Measurements from ENCODE around the gene LYRM7. TPM values are rescaled to one million over a fixed set of nuclear protein-coding genes. Genes with fewer than 3 reads are reported as not detected.

The LYRM7 gene
- total RNA-seq, 1 donor from 2014 or later, result 20.3 TPM

- H3K9me3 Mint-ChIP-seq, result peaks cover 3% of the 10 kb centered on the region
- H3K27me3 Mint-ChIP-seq (ENCODE audit: low read depth), result no peaks in the 10 kb centered on the region
- H3K4me3 Mint-ChIP-seq (ENCODE audit: low read depth), result no peak overlapping the region
- peaks cover 54% of the 10 kb centered on the region for H3K4me1 Mint-ChIP-seq (ENCODE audit: low read depth)
- H3K36me3 Mint-ChIP-seq (ENCODE audit: low read depth), result peaks cover 8% of the 10 kb centered on the region
- intact Hi-C loops (cut with micrococcal nuclease), result loop anchor here (2.0 kb wide), 1 partner anchor 51 kb away; no protein-coding TSS in a partner anchor
- no peak overlapping the region for H3K27ac Mint-ChIP-seq
- DNase-seq (ENCODE audit: low spot score), result no peak
These were observed 40.9 kb downstream of the LYRM7 start for GRCh38 chr5:131211669-131212068.

GRCh38 chr5:131212471-131213021 lies 41.8 kb downstream of the LYRM7 start:
- intact Hi-C loops (cut with micrococcal nuclease), result no loop called here
- no peaks in the 10 kb centered on the region for H3K27me3 Mint-ChIP-seq (ENCODE audit: low read depth)
- peaks cover 3% of the 10 kb centered on the region for H3K9me3 Mint-ChIP-seq
- peak overlapping the region; percentile 75 for H3K27ac Mint-ChIP-seq
- H3K4me3 Mint-ChIP-seq (ENCODE audit: low read depth), result no peak overlapping the region
- no peak for DNase-seq (ENCODE audit: low spot score)
- H3K36me3 Mint-ChIP-seq (ENCODE audit: low read depth), result peaks cover 12% of the 10 kb centered on the region
- H3K4me1 Mint-ChIP-seq (ENCODE audit: low read depth), result peaks cover 49% of the 10 kb centered on the region

- Mint-ChIP-seq H3K9me3 (peaks cover 3% of the 10 kb centered on the region), H3K4me1 (ENCODE audit: low read depth) (peaks cover 47% of the 10 kb centered on the region), H3K4me3 (ENCODE audit: low read depth) (no peak overlapping the region), H3K27me3 (ENCODE audit: low read depth) (no peaks in the 10 kb centered on the region), H3K36me3 (ENCODE audit: low read depth) (peaks cover 12% of the 10 kb centered on the region), H3K27ac (no peak overlapping the region)
- no peak for DNase-seq (ENCODE audit: low spot score)
- intact Hi-C loops (cut with micrococcal nuclease), result no loop called here
These were observed 44.0 kb downstream of the LYRM7 start for GRCh38 chr5:131214609-131215227.

GRCh38 chr5:131217791-131218190 lies 47.0 kb downstream of the LYRM7 start:
- no peak overlapping the region for H3K4me3 Mint-ChIP-seq (ENCODE audit: low read depth)
- no peaks in the 10 kb centered on the region for H3K27me3 Mint-ChIP-seq (ENCODE audit: low read depth)
- peaks cover 11% of the 10 kb centered on the region for H3K36me3 Mint-ChIP-seq (ENCODE audit: low read depth)
- intact Hi-C loops (cut with micrococcal nuclease), result no loop called here
- DNase-seq (ENCODE audit: low spot score), result no peak
- H3K9me3 Mint-ChIP-seq, result no peaks in the 10 kb centered on the region
- H3K4me1 Mint-ChIP-seq (ENCODE audit: low read depth), result peaks cover 29% of the 10 kb centered on the region
- no peak overlapping the region for H3K27ac Mint-ChIP-seq

- peaks cover 11% of the 10 kb centered on the region for H3K36me3 Mint-ChIP-seq (ENCODE audit: low read depth)
- no peak overlapping the region for H3K4me3 Mint-ChIP-seq (ENCODE audit: low read depth)
- no peak for DNase-seq (ENCODE audit: low spot score)
- intact Hi-C loops (cut with micrococcal nuclease), result no loop called here
- no peak overlapping the region for H3K27ac Mint-ChIP-seq
- H3K9me3 Mint-ChIP-seq, result no peaks in the 10 kb centered on the region
- peaks cover 33% of the 10 kb centered on the region for H3K4me1 Mint-ChIP-seq (ENCODE audit: low read depth)
- no peaks in the 10 kb centered on the region for H3K27me3 Mint-ChIP-seq (ENCODE audit: low read depth)
These were observed 47.6 kb downstream of the LYRM7 start for GRCh38 chr5:131218392-131218791.

GRCh38 chr5:131220566-131220965 lies 49.8 kb downstream of the LYRM7 start:
- H3K27me3 Mint-ChIP-seq (ENCODE audit: low read depth), result no peaks in the 10 kb centered on the region
- no peak overlapping the region for H3K4me3 Mint-ChIP-seq (ENCODE audit: low read depth)
- no peaks in the 10 kb centered on the region for H3K9me3 Mint-ChIP-seq
- peaks cover 8% of the 10 kb centered on the region for H3K36me3 Mint-ChIP-seq (ENCODE audit: low read depth)
- no peak overlapping the region for H3K27ac Mint-ChIP-seq
- no peak for DNase-seq (ENCODE audit: low spot score)
- intact Hi-C loops (cut with micrococcal nuclease), result no loop called here
- peaks cover 20% of the 10 kb centered on the region for H3K4me1 Mint-ChIP-seq (ENCODE audit: low read depth)

- intact Hi-C loops (cut with micrococcal nuclease), result no loop called here
- H3K36me3 Mint-ChIP-seq (ENCODE audit: low read depth), result peaks cover 8% of the 10 kb centered on the region
These were observed 50.4 kb downstream of the LYRM7 start for GRCh38 chr5:131221008-131221703.

GRCh38 chr5:131221888-131222287 lies 51.1 kb downstream of the LYRM7 start:
- no peak for DNase-seq (ENCODE audit: low spot score)
- intact Hi-C loops (cut with micrococcal nuclease), result no loop called here
- Mint-ChIP-seq H3K36me3 (ENCODE audit: low read depth) (peaks cover 8% of the 10 kb centered on the region), H3K4me3 (ENCODE audit: low read depth) (no peak overlapping the region), H3K27me3 (ENCODE audit: low read depth) (no peaks in the 10 kb centered on the region), H3K27ac (no peak overlapping the region), H3K4me1 (ENCODE audit: low read depth) (peaks cover 20% of the 10 kb centered on the region), H3K9me3 (no peaks in the 10 kb centered on the region)

More at GRCh38 chr5:131221008-131221703, 50.4 kb downstream of the LYRM7 start:
- Mint-ChIP-seq H3K27ac (no peak overlapping the region), H3K4me1 (ENCODE audit: low read depth) (peaks cover 20% of the 10 kb centered on the region), H3K4me3 (ENCODE audit: low read depth) (no peak overlapping the region), H3K27me3 (ENCODE audit: low read depth) (no peaks in the 10 kb centered on the region), H3K9me3 (no peaks in the 10 kb centered on the region)
- no peak for DNase-seq (ENCODE audit: low spot score)

GRCh38 chr5:131222731-131223130 lies 52.0 kb downstream of the LYRM7 start:
- Mint-ChIP-seq H3K9me3 (no peaks in the 10 kb centered on the region), H3K36me3 (ENCODE audit: low read depth) (peaks cover 5% of the 10 kb centered on the region), H3K27ac (no peak overlapping the region), H3K27me3 (ENCODE audit: low read depth) (no peaks in the 10 kb centered on the region), H3K4me1 (ENCODE audit: low read depth) (peaks cover 17% of the 10 kb centered on the region), H3K4me3 (ENCODE audit: low read depth) (no peak overlapping the region)
- intact Hi-C loops (cut with micrococcal nuclease), result no loop called here
- DNase-seq (ENCODE audit: low spot score), result no peak

GRCh38 chr5:131223751-131224386 lies 53.1 kb downstream of the LYRM7 start:
- DNase-seq (ENCODE audit: low spot score), result no peak
- Mint-ChIP-seq H3K36me3 (ENCODE audit: low read depth) (peaks cover 5% of the 10 kb centered on the region), H3K4me1 (ENCODE audit: low read depth) (peaks cover 16% of the 10 kb centered on the region), H3K9me3 (no peaks in the 10 kb centered on the region), H3K27ac (no peak overlapping the region), H3K27me3 (ENCODE audit: low read depth) (no peaks in the 10 kb centered on the region), H3K4me3 (ENCODE audit: low read depth) (no peak overlapping the region)
- intact Hi-C loops (cut with micrococcal nuclease), result loop anchor here (2.0 kb wide), 1 partner anchor 27 kb away; no protein-coding TSS in a partner anchor

GRCh38 chr5:131224387-131225201 lies 53.9 kb downstream of the LYRM7 start:
- H3K27ac Mint-ChIP-seq, result no peak overlapping the region
- no peaks in the 10 kb centered on the region for H3K9me3 Mint-ChIP-seq
- no peaks in the 10 kb centered on the region for H3K27me3 Mint-ChIP-seq (ENCODE audit: low read depth)
- DNase-seq (ENCODE audit: low spot score), result no peak
- H3K4me3 Mint-ChIP-seq (ENCODE audit: low read depth), result no peak overlapping the region
- H3K36me3 Mint-ChIP-seq (ENCODE audit: low read depth), result peaks cover 5% of the 10 kb centered on the region
- peaks cover 13% of the 10 kb centered on the region for H3K4me1 Mint-ChIP-seq (ENCODE audit: low read depth)
- intact Hi-C loops (cut with micrococcal nuclease), result loop anchor here (2.0 kb wide), 1 partner anchor 26 kb away; no protein-coding TSS in a partner anchor

GRCh38 chr5:131225282-131225974 lies 54.7 kb downstream of the LYRM7 start:
- intact Hi-C loops (cut with micrococcal nuclease), result loop anchor here (2.0 kb wide), 1 partner anchor 25 kb away; no protein-coding TSS in a partner anchor
- Mint-ChIP-seq H3K4me1 (ENCODE audit: low read depth) (peaks cover 14% of the 10 kb centered on the region), H3K4me3 (ENCODE audit: low read depth) (no peak overlapping the region), H3K9me3 (no peaks in the 10 kb centered on the region), H3K27me3 (ENCODE audit: low read depth) (no peaks in the 10 kb centered on the region), H3K36me3 (ENCODE audit: low read depth) (peaks cover 5% of the 10 kb centered on the region), H3K27ac (no peak overlapping the region)
- no peak for DNase-seq (ENCODE audit: low spot score)

Data from activated T-helper 2 cell treated with anti-CD3 and anti-CD28 coated beads, Interferon-gamma antibody, Interleukin-2, Interleukin-4, amounts not matched to agents 10 μg/mL and 5 μg/mL and 100 μg/mL, durations not matched to agents 14 hours and 24 hours and 36 hours (primary cell).